ENCODE measurements around the gene RCAN1.

GRCh38 chr21:34603710-34604057 lies 11.2 kb downstream of the RCAN1 start:
- no peak for TF ChIP-seq CTCF (IDR thresholded peaks at IDR 0.05; ENCODE audit: low read depth, low read length)
- TF ChIP-seq POLR2A (IDR thresholded peaks at IDR 0.05; ENCODE audit: extremely low read depth, insufficient read length) = no peak

Data from NB4 (cell line).